GM12872 (cell line): ENCODE results near the gene METAP2.

Source experiments
- TF ChIP-seq, protein P1 (sequence below): IDR thresholded peaks from 3 replicates; pipeline ENCODE4 v1.5.1; 2011; ENCODE audit warnings: low read depth, mild to moderate bottlenecking, low read length, moderate library complexity; ENCODE audit not compliant: insufficient read depth

Gene METAP2

DNA sequence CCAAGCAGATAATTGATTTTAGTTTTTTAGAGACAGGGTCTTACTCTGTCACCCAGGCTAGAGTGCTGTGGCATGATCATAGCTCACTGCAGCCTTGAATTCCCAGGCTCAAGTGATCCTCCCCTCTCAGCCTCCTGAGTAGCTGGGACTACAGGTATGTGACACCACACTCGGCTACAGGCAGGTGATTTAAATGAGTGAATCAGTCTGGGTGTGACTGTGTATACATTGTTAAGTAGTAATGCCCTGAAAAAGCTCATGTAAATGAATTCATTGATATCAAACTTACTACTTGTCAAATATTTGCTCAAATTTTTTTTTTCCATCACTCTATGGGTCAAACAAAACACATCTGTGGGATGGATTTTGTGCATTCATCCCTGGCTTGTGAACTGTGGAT lies 83.7 kb downstream of the METAP2 start:
- TF ChIP-seq, protein P1, sequence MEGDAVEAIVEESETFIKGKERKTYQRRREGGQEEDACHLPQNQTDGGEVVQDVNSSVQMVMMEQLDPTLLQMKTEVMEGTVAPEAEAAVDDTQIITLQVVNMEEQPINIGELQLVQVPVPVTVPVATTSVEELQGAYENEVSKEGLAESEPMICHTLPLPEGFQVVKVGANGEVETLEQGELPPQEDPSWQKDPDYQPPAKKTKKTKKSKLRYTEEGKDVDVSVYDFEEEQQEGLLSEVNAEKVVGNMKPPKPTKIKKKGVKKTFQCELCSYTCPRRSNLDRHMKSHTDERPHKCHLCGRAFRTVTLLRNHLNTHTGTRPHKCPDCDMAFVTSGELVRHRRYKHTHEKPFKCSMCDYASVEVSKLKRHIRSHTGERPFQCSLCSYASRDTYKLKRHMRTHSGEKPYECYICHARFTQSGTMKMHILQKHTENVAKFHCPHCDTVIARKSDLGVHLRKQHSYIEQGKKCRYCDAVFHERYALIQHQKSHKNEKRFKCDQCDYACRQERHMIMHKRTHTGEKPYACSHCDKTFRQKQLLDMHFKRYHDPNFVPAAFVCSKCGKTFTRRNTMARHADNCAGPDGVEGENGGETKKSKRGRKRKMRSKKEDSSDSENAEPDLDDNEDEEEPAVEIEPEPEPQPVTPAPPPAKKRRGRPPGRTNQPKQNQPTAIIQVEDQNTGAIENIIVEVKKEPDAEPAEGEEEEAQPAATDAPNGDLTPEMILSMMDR: no peak
